IMR-90 (cell line): ENCODE results near the gene DOCK10. TPM values are rescaled to one million over a fixed set of nuclear protein-coding genes. Genes with fewer than 3 reads are reported as not detected.

Experiments
- ATAC-seq: fragments of 200-7000 bp; cut with Tn5 transposase; 2 replicates; pipeline ENCODE4 v1.9.1; 2020; ENCODE audit warnings: low read depth, mild to moderate bottlenecking, moderate library complexity
- BruUV-seq: library from RNA; stranded (reverse); fragments of 400-500 nt; replicated peaks from 2 replicates; lab custom pipeline; 2021; lab: Mats Ljungman, UMichigan
- CTCF ChIA-PET: fragments of 300-600 bp; formaldehyde crosslinking; extraction: SDS; loops from one replicate; lab custom pipeline; 2021; ENCODE audit warnings: antibody characterized with exemption; lab: Yijun Ruan, JAX
- POLR2A ChIA-PET: fragments of 300-600 bp; sonication (Branson Sonifier 250); formaldehyde crosslinking; loops from one replicate; lab custom pipeline; 2022; ENCODE audit warnings: antibody characterized with exemption; ENCODE audit not compliant: unreplicated experiment; lab: Charles Lee
- DNase-seq: peaks from one replicate; pipeline ENCODE4 v3.0.0; 2013
- H2AFZ ChIP-seq: replicated peaks from 2 replicates; pipeline ENCODE3; 2013; ENCODE audit warnings: low read length, mild to moderate bottlenecking; ENCODE audit not compliant: poor library complexity
- H2AK5ac ChIP-seq: 2 replicates; pipeline ENCODE4 v1.6.1; 2013; ENCODE audit warnings: low read depth, low read length, inconsistent platforms
- H2AK9ac ChIP-seq: replicated peaks from 2 replicates; pipeline ENCODE3; 2013; ENCODE audit warnings: mild to moderate bottlenecking, low read depth, low read length, moderate library complexity; ENCODE audit not compliant: poor library complexity
- H2BK120ac ChIP-seq: 2 replicates; pipeline ENCODE4 v1.6.1; 2013; ENCODE audit warnings: low read depth, low read length, inconsistent platforms
- H2BK15ac ChIP-seq: 3 replicates; pipeline ENCODE4 v1.6.1; 2013; ENCODE audit warnings: low read depth, low read length, inconsistent platforms
- H2BK20ac ChIP-seq: 2 replicates; pipeline ENCODE4 v1.6.1; 2013; ENCODE audit warnings: low read depth, mild to moderate bottlenecking, inconsistent platforms, low read length, moderate library complexity
- H2BK5ac ChIP-seq: 2 replicates; pipeline ENCODE4 v1.6.1; 2013; ENCODE audit warnings: mild to moderate bottlenecking, low read depth, low read length, inconsistent platforms; ENCODE audit not compliant: poor library complexity, severe bottlenecking
- H3K14ac ChIP-seq: replicated peaks from 2 replicates; pipeline ENCODE4 v1.6.1; 2013; ENCODE audit warnings: low read depth, low read length, inconsistent platforms
- H3K18ac ChIP-seq: 2 replicates; pipeline ENCODE4 v1.6.1; 2013; ENCODE audit warnings: low read depth, low read length, control low read depth
- H3K23ac ChIP-seq: 2 replicates; pipeline ENCODE4 v1.6.1; 2013; ENCODE audit warnings: low read depth, low read length, inconsistent platforms
- H3K27ac ChIP-seq: 2 replicates; pipeline ENCODE4 v1.5.1; 2013; ENCODE audit warnings: mild to moderate bottlenecking, control low read depth, low read length; ENCODE audit not compliant: insufficient read depth
- H3K27me3 ChIP-seq: 2 replicates; pipeline ENCODE4 v1.6.1; 2013; ENCODE audit warnings: low read length; ENCODE audit not compliant: control insufficient read depth, insufficient read depth
- H3K36me3 ChIP-seq: 2 replicates; pipeline ENCODE4 v1.6.1; 2013; ENCODE audit warnings: low read length, mixed read lengths; ENCODE audit not compliant: control insufficient read depth, insufficient read depth
- H3K4ac ChIP-seq: 2 replicates; pipeline ENCODE4 v1.6.1; 2013; ENCODE audit warnings: low read depth, low read length, inconsistent platforms
- H3K4me1 ChIP-seq: 2 replicates; pipeline ENCODE4 v1.6.1; 2013; ENCODE audit warnings: low read length, mixed read lengths; ENCODE audit not compliant: control insufficient read depth, insufficient read depth
- H3K4me2 ChIP-seq: 2 replicates; pipeline ENCODE4 v1.6.1; 2013; ENCODE audit warnings: low read depth, mild to moderate bottlenecking, control low read depth, low read length, moderate library complexity
- H3K4me3 ChIP-seq: 2 replicates; pipeline ENCODE4 v1.5.1; 2013; ENCODE audit warnings: low read depth, mild to moderate bottlenecking, control low read depth, low read length, moderate library complexity; ENCODE audit not compliant: insufficient read depth
- H3K56ac ChIP-seq: 2 replicates; pipeline ENCODE4 v1.6.1; 2013; ENCODE audit warnings: low read length, inconsistent platforms; ENCODE audit not compliant: insufficient read depth; ENCODE audit errors: extremely low read depth
- H3K79me1 ChIP-seq, 2 experiments: 2 replicates each; pipeline ENCODE4 v1.6.1; 2013; ENCODE audit warnings: low read length in 2 of 2, inconsistent platforms in 1 of 2, low read depth in 1 of 2
- H3K9ac ChIP-seq: 2 replicates; pipeline ENCODE4 v1.6.1; 2013; ENCODE audit warnings: low read depth, low read length, control low read depth
- H3K9me1 ChIP-seq: 2 replicates; pipeline ENCODE4 v1.6.1; 2013; ENCODE audit warnings: low read length, inconsistent platforms; ENCODE audit not compliant: insufficient read depth
- H3K9me3 ChIP-seq: 2 replicates; pipeline ENCODE4 v1.6.1; 2013; ENCODE audit warnings: low read length; ENCODE audit not compliant: control insufficient read depth, insufficient read depth
- H4K20me1 ChIP-seq: 2 replicates; pipeline ENCODE4 v1.6.1; 2013; ENCODE audit warnings: low read length, inconsistent platforms; ENCODE audit not compliant: insufficient read depth
- H4K5ac ChIP-seq: 2 replicates; pipeline ENCODE4 v1.6.1; 2013; ENCODE audit warnings: mild to moderate bottlenecking, low read depth, low read length, control low read depth
- H4K8ac ChIP-seq, 2 experiments: 2 replicates each; pipeline ENCODE4 v1.6.1; 2013; ENCODE audit warnings: low read depth in 2 of 2, low read length in 2 of 2, control low read depth in 1 of 2, inconsistent platforms in 1 of 2
- H4K91ac ChIP-seq: 2 replicates; pipeline ENCODE4 v1.6.1; 2013; ENCODE audit warnings: low read depth, low read length, inconsistent platforms; ENCODE audit not compliant: insufficient read depth
- CHD1 ChIP-seq: IDR thresholded peaks from 2 replicates; pipeline ENCODE4 v1.6.1; 2012; ENCODE audit warnings: low read depth, low read length, improper control_type of control experiment
- MAFK ChIP-seq: IDR thresholded peaks from 2 replicates; pipeline ENCODE4 v1.6.1; 2012; ENCODE audit warnings: low read depth, low read length, improper control_type of control experiment
- MXI1 ChIP-seq: IDR thresholded peaks from 2 replicates; pipeline ENCODE4 v1.6.1; 2012; ENCODE audit warnings: low read depth, mild to moderate bottlenecking, low read length, moderate library complexity, borderline replicate concordance
- NFE2L2 ChIP-seq: fragments of 150-350 bp; IDR thresholded peaks from 2 replicates; pipeline ENCODE4 v1.6.1; 2016; ENCODE audit warnings: low read depth, mild to moderate bottlenecking, low read length
- POLR2A ChIP-seq: IDR thresholded peaks from 2 replicates; pipeline ENCODE4 v1.6.1; 2012; ENCODE audit warnings: mild to moderate bottlenecking, low read depth, low read length
- RAD21 ChIP-seq: IDR thresholded peaks from 2 replicates; pipeline ENCODE4 v1.6.1; 2012; ENCODE audit warnings: low read length, improper control_type of control experiment
- RFX5 ChIP-seq: IDR thresholded peaks from 2 replicates; pipeline ENCODE4 v1.8.0; 2012; ENCODE audit warnings: low read depth, mild to moderate bottlenecking, low read length, moderate library complexity
- WGBS, 2 experiments: methylation state at CpG; one replicate each; pipeline versions ENCODE4 v1.1.5 to v1.1.7; 2013; ENCODE audit warnings: missing lambda C conversion rate in 2 of 2; ENCODE audit not compliant: insufficient read length in 1 of 2; ENCODE audit errors: extremely low coverage in 2 of 2; 5-methylcytosine and 5-hydroxymethylcytosine counted together
- dilution Hi-C: fragments of 300-500 bp; cut with HindIII; formaldehyde crosslinking; loops from one replicate; pipeline ENCODE4 v1.14.3; 2018; ENCODE audit warnings: low sequenced_read_pairs; ENCODE audit not compliant: unreplicated experiment
- in situ Hi-C: fragments of 300-500 bp; cut with MboI; formaldehyde crosslinking; loops from 3 replicates; pipeline ENCODE4 v1.14.3; 2019; ENCODE audit warnings: low sequenced_read_pairs, inconsistent platforms, mixed read lengths
- intact Hi-C: fragments of 100-400 bp; cut with micrococcal nuclease; formaldehyde crosslinking; loops from 2 replicates; pipeline ENCODE4 v1.10.0; 2022
- polyA plus RNA-seq, 3 experiments: library from polyadenylated mRNA; depleted of rRNA; stranded (reverse); fragments of >200 nt; gene quantifications; 2 replicates each; pipeline ENCODE4 v1.2.3, GENCODE V29; 2012; ENCODE audit warnings: low replicate concordance in 1 of 3
- total RNA-seq: library from RNA; depleted of rRNA; stranded (reverse); fragments of >200 nt; gene quantifications from 2 replicates; pipeline ENCODE4 v1.2.3, GENCODE V29; 2012
- TF ChIP-seq, protein P1 (sequence below): conservative IDR thresholded peaks from 2 replicates; pipeline ENCODE4 v1.5.1; 2012; ENCODE audit warnings: mild to moderate bottlenecking, low read depth, low read length, improper control_type of control experiment

DOCK10 gene
- total and polyA plus RNA-seq, 2 of the 4 experiments (the other 2 are of a cell fraction) = 58.6 to 75.3 TPM

DNA sequence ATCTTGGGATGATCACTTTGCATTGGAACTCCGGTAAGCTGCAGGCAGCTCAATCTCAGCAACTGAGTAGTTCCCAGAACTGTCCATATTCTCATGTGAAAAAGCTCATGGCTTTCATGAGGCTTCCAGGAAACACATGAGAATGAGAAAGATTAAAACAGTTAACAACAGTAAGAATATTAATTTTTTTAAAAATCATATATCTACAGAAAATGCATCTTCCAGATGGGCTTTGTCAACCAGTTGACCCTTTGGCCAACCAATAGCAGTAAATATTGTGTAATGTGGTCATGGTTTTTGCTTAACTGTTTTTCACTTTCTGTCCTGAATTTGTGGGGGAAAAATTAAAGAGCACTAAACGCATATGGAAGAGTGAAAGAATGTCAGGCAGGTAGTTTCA, 194.9 kb downstream of the DOCK10 start:
- no peak overlapping the region for H2BK120ac ChIP-seq
- POLR2A ChIA-PET = no interaction called here
- H3K27me3 ChIP-seq = no peaks in the 10 kb centered on the region

More for the DNA sequence above, 194.9 kb downstream of the DOCK10 start:
- no peaks in the 10 kb centered on the region for H3K79me1 ChIP-seq
- H2AK9ac ChIP-seq = no peak overlapping the region
- no peak overlapping the region for H2AK5ac ChIP-seq
- no peak overlapping the region for H2AFZ ChIP-seq
- intact Hi-C loops (no loop called here), in situ Hi-C loops (no loop called here), dilution Hi-C loops (no loop called here)
- no peak overlapping the region for H4K91ac ChIP-seq
- CTCF ChIA-PET = no interaction called here
- no peak overlapping the region for H3K14ac ChIP-seq
- peaks cover 5% of the 10 kb centered on the region for H3K36me3 ChIP-seq
- H3K4me1 ChIP-seq = no peaks in the 10 kb centered on the region; the same call in 1 of the 2 replicates
- 0 out of 2 replicates have a peak, but pooled peaks cover 3% of the 10 kb centered on the region for H3K9me1 ChIP-seq
- ATAC-seq (no peak), DNase-seq (no peak)
- H4K20me1 ChIP-seq = no peaks in the 10 kb centered on the region
- WGBS, 2 experiments = no CpG with 5 or more reads among the region's 2 CpGs
- H2BK5ac ChIP-seq = no peak overlapping the region
- H3K9ac ChIP-seq = no peak overlapping the region
- no peak overlapping the region for H3K4me2 ChIP-seq
- H4K8ac ChIP-seq = peak overlapping the region in 1 of 2 experiments; percentile 2; a peak in 1 of 4 replicates
- no peak overlapping the region for H4K5ac ChIP-seq
- no peak overlapping the region for H2BK15ac ChIP-seq
- no peak overlapping the region for H3K56ac ChIP-seq
- no peak for TF ChIP-seq RFX5
- TF ChIP-seq POLR2A = no peak
- TF ChIP-seq, protein P1, sequence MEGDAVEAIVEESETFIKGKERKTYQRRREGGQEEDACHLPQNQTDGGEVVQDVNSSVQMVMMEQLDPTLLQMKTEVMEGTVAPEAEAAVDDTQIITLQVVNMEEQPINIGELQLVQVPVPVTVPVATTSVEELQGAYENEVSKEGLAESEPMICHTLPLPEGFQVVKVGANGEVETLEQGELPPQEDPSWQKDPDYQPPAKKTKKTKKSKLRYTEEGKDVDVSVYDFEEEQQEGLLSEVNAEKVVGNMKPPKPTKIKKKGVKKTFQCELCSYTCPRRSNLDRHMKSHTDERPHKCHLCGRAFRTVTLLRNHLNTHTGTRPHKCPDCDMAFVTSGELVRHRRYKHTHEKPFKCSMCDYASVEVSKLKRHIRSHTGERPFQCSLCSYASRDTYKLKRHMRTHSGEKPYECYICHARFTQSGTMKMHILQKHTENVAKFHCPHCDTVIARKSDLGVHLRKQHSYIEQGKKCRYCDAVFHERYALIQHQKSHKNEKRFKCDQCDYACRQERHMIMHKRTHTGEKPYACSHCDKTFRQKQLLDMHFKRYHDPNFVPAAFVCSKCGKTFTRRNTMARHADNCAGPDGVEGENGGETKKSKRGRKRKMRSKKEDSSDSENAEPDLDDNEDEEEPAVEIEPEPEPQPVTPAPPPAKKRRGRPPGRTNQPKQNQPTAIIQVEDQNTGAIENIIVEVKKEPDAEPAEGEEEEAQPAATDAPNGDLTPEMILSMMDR = no peak
- TF ChIP-seq NFE2L2 = no peak
- no peak for TF ChIP-seq MAFK
- no peak for TF ChIP-seq RAD21
- TF ChIP-seq MXI1 = no peak
- no peak for TF ChIP-seq CHD1
- no peak overlapping the region for H3K18ac ChIP-seq
- no peak overlapping the region for H3K4ac ChIP-seq
- no peak overlapping the region for H2BK20ac ChIP-seq
- H3K23ac ChIP-seq = no peak overlapping the region
- no peaks in the 10 kb centered on the region for H3K9me3 ChIP-seq
- H3K4me3 ChIP-seq = no peak overlapping the region
- no TSS peak for BruUV-seq
- H3K27ac ChIP-seq = no peak overlapping the region
